Measurements from ENCODE around the gene PRR5L. TPM values are rescaled to one million over a fixed set of nuclear protein-coding genes. Genes with fewer than 3 reads are reported as not detected.

The PRR5L gene
- polyA plus RNA-seq, 10 donors = 6.1 to 11.3 (median 7.4) TPM

- DNase-seq = no peak
Observed at GRCh38 chr11:36356201-36356600, 60.1 kb downstream of the PRR5L start.

- no peak for DNase-seq
Observed at GRCh38 chr11:36357831-36358230, 61.7 kb downstream of the PRR5L start.

- no peak for DNase-seq
Observed at GRCh38 chr11:36358436-36358835, 62.3 kb downstream of the PRR5L start.

- DNase-seq = no peak
Observed at GRCh38 chr11:36360318-36360717, 64.2 kb downstream of the PRR5L start.

GRCh38 chr11:36360826-36361415, 64.8 kb downstream of the PRR5L start:
- no peak for DNase-seq

- no peak for DNase-seq
Observed at GRCh38 chr11:36361472-36361871, 65.4 kb downstream of the PRR5L start.

- DNase-seq = peak in 2 of 3 donors; percentile 59 to 76
Observed at GRCh38 chr11:36361901-36362391, 65.9 kb downstream of the PRR5L start.

- no peak for DNase-seq
Observed at GRCh38 chr11:36362902-36363301, 66.8 kb downstream of the PRR5L start.

- DNase-seq = no peak
Observed at GRCh38 chr11:36363361-36364268, 67.5 kb downstream of the PRR5L start.

- DNase-seq = no peak
Observed at GRCh38 chr11:36364551-36365325, 68.7 kb downstream of the PRR5L start.

- DNase-seq = no peak
Observed at GRCh38 chr11:36365907-36366306, 69.8 kb downstream of the PRR5L start.

- DNase-seq = no peak
Observed at GRCh38 chr11:36367806-36368680, 72.0 kb downstream of the PRR5L start.

- DNase-seq = no peak
Observed at GRCh38 chr11:36371181-36371580, 75.1 kb downstream of the PRR5L start.

- no peak for DNase-seq
Observed at GRCh38 chr11:36371590-36371989, 75.5 kb downstream of the PRR5L start.

- no peak for DNase-seq
Observed at GRCh38 chr11:36372101-36372771, 76.1 kb downstream of the PRR5L start.

- DNase-seq = no peak
Observed at GRCh38 chr11:36373016-36374010, 77.2 kb downstream of the PRR5L start.

- DNase-seq = no peak
Observed at GRCh38 chr11:36374726-36375125, 78.6 kb downstream of the PRR5L start.

GRCh38 chr11:36375353-36376008, 79.4 kb downstream of the PRR5L start:
- no peak for DNase-seq

All from muscle of back (tissue), 11 donors.